Endometrial microvascular endothelial cells (primary cell): ENCODE data around the gene GIGYF2. TPM values are rescaled to one million over a fixed set of nuclear protein-coding genes. Genes with fewer than 3 reads are reported as not detected.

Experiments used
- in situ Hi-C: cut with HindIII; loops from 2 replicates; pipeline ENCODE4 v1.10.0; 2017; ENCODE audit warnings: low sequenced_read_pairs, low pct_unique_long_range_greater_than_20kb; ENCODE audit errors: inconsistent ontology term
- total RNA-seq: library from RNA; depleted of rRNA; stranded (reverse); fragments of >200 nt; gene quantifications from one replicate; pipeline ENCODE4 v1.2.3, GENCODE V29; 2015; ENCODE audit errors: inconsistent ontology term

GIGYF2 gene
- total RNA-seq, 1 donor from 2014 or later = 41.4 TPM

DNA sequence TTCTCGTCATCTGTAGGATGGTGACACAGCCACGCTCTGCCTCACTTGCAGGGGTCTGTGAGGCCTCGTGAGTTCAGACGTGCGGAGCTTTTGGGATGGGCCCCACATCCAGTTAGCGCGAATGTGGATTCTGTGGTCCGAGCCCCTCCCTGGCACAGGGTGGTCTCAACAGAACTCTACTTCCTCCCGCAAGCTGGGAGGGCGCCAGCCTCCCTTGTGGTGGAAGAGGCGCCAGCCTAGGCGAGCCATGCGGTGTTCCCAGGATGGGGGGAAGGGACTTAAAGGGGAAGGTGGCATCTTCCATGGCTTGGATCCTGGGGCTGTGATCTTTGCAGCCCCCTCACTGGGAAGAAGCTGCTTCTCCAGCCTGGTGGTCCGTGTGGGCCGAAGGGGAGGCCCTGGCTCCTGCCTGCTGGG, 174.3 kb downstream of the GIGYF2 start:
- in situ Hi-C loops = loop anchor here (25.0 kb wide), 2 partner anchors 141 to 366 kb away; partner anchors contain the start of gene NGEF

DNA sequence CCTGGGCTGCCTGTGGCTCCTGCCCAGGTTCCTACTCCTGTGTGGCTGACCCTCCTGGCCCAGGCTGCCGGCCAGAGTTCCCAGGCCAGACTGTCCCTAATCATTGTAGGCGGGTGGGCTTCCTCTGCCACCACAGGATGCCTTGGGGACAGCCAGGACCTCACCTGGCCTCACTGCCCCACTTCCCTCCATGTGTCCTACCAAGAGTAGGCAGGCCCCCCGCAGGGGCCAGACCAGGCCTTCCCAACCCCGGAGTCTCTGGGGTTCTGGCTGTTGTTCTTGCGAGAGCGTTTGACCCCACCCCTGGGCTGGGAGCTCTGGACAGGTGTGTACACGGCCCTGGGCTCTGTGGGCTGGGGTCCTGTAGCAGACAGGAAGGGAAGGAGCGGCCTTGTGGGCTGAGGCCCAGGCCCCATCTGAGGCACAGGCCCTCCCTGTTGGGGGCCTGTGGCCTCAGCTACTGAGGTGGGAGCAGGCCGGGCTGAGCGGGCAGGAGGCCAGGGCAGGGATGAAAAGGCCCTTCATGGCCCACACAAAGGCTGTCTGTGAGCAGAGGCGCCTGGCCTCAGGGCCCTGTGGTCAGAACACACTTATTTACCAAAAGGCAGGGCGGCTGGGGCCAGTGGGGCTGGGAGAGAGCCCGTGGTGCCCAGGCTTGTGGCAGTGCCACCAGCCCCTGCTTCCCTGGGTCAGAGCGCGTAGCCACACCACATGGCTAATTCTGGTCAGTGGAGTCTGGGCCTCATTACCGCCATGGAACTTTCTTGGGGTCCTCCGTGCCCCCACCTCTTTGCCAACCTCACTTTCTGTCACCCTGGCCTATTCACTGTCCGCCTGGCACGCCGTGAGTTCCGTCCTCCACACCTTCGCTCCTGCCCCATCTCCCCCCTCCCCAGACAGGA, 175.0 kb downstream of the GIGYF2 start:
- in situ Hi-C loops = loop anchor here (25.0 kb wide), 2 partner anchors 140 to 365 kb away; partner anchors contain the start of gene NGEF

DNA sequence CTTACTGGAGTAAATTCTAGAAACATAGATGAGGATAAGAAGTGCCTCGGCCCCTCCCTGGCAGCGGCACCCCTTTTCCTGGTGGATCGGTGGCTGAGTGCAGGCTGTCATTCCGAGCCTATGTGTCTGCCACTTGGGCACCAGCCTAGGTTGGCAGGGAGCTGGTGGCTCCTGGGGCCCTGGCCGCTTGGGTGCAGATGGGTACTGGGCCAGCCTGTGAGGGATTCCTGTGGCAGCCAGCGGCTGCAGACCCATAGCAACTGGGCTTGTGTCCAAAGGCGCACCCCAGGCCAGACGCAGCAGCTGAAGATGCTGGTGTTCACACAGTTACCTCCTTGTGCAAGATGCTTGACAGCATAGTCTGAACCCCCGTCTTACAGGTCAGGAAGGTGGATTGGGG, 175.7 kb downstream of the GIGYF2 start:
- in situ Hi-C loops = loop anchor here (25.0 kb wide), 2 partner anchors 139 to 364 kb away; partner anchors contain the start of gene NGEF

DNA sequence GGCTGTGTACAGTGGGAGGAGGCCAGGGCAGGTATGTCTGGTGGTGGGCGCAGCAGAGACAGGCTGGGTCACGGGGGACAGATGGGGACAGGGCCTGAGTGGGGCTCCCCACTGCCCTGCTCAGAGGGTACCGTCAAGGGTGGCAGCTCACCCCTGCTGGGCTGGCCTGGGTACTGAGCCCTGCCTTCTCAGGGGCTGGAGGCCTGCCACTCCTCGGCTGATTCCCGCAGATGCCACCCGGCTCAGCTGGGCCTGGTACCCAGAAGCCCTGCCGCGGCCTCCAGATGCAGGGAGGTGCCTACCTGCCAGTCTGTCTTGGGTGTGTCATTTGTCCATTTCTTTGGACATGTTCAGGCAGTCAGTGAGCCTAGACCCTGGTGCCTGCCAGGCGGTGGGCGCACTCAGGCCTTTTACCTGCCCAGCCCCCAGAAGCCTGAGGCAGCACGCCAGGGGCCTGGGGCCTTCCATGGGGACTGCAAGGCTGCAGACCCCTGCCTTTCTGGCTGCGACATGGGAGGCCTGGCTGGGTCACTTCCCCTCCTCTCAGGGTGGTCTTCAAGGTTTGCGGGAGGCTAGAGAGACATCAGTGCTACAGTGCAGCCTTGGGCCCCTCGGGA, 176.3 kb downstream of the GIGYF2 start:
- in situ Hi-C loops = loop anchor here (25.0 kb wide), 2 partner anchors 139 to 364 kb away; partner anchors contain the start of gene NGEF

DNA sequence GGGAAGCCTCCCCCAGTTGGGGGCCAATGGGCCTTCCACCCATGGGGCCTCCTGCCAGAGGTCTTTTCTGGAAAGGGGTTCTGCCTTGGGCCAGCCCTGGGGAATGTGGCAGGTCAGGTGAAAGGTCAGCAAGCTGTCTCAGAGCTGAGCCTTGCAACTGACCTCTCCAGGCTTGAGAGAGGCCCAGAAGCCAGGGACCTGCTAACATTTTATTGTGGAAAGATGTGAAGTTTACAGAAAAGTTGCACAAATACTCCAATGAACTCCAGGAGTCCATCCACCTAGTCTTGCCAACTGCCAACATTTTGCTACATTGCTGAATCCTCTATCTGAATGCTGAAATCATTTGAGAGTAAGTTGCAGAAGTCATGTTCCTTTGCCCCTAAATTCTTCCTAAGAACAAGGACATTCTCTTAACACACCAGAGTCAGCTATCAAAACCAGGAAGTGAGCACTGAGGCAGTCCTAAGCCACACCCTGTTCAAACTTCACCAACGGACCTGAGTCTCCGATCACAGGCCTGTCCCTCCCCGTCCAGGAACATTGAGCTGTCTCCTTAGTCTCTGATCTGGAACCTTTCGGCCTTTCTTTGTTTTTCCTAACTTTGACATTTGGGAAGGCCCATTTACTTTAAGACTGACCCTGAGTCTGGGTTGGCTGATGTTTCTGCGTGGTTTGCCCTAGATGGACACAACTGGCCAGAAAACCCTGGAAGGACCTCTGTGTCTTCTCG, 176.9 kb downstream of the GIGYF2 start:
- in situ Hi-C loops = loop anchor here (25.0 kb wide), 2 partner anchors 138 to 363 kb away; partner anchors contain the start of gene NGEF

DNA sequence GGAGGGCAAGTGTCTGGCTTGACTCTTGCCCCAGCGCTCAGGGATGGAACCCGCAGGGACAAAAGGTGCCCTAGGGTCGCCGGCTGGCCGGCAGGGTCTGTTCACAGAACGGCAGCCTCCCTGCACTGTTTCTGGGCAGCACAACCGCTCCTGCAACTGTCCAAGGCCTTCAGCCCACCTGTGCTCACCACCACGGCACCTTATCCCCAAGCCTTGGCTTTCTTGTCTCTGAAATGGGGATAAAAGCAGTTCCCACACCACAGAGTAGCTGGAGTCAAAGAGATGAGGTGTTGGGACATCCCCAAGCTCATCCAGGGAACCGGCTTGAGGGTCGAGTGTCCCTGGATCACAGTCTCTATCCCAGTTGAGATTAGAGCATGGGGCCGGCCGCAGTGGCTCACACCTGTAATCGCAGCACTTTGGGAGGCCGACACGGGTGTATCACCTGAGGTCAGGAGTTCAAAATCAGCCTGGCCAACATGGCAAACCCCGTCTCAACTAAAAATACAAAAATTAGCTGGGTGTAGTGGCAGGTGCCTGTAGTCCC, 177.6 kb downstream of the GIGYF2 start:
- in situ Hi-C loops = loop anchor here (25.0 kb wide), 2 partner anchors 138 to 363 kb away; partner anchors contain the start of gene NGEF

DNA sequence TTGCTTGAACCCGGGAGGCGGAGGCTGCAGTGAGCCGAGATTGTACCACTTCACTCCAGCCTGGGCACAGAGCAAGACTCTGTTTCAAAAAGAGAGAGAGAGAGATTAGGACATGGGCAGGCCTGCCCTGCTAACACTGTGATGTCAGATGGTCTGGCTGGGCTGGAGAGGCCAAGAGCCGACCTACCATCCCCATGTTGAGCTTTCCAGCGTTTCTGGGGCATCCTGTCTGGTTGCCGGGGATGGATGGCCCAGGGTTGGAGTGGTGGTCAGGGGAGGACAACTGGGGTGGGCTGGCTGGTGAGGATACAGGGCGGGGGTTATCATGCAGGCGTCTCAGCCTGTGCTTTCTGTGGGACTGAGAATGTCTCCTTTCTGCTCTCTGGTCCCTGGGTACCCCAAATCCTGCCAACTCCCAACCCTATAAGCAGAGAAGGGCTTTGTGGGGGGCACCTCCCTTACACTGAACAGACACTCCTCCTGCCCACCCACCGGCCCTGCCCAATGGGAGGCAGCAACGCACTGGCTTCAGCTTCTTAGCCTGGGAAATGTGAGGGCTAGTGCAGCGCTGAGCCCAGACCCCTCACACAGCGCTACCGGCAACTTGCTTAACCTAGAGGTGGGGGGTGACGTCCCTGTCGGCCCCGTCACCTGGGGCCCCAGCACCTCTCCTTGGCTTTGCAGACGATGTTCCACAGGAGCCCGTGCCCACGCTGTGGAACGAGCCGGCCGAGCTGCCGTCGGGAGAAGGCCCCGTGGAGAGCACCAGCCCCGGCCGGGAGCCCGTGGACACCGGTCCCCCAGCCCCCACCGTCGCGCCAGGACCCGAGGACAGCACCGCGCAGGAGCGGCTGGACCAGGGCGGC, 178.4 kb downstream of the GIGYF2 start:
- in situ Hi-C loops = no loop called here

DNA sequence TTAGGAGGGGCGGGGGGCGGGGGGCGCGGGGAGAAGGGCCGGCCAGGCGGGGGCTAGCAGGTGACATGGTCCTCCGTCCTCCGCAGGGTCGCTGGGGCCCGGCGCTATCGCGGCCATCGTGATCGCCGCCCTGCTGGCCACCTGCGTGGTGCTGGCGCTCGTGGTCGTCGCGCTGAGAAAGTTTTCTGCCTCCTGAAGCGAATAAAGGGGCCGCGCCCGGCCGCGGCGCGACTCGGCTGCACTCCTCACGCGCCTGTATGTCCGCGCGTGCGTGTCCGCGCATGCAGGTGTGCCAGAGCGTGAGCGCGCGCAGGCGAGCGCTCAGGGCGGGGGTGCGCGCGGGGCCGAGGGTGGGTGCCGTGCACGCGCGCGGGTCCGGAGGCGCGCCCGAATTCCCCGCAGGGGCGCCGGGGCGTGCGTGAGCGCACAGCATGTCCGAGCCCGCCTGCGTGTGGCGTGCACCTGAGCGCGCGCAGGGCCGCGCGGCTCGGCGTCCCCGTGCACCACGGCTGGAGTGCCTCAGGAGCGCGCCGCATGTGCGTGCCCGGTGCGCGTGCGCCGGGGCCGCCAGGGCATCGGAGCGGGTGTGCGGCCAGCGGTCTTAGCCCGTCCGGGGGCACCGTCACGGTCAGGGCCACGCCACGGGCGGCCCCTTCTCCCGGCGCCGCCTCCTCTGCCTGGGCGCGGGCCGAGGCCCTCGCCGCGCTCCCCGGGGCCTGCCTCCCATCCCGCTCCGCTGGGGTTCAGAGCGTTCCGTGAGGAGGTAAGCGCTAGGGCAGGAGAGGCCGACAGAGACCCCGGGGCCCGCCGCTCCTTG, 179.2 kb downstream of the GIGYF2 start:
- in situ Hi-C loops = no loop called here

DNA sequence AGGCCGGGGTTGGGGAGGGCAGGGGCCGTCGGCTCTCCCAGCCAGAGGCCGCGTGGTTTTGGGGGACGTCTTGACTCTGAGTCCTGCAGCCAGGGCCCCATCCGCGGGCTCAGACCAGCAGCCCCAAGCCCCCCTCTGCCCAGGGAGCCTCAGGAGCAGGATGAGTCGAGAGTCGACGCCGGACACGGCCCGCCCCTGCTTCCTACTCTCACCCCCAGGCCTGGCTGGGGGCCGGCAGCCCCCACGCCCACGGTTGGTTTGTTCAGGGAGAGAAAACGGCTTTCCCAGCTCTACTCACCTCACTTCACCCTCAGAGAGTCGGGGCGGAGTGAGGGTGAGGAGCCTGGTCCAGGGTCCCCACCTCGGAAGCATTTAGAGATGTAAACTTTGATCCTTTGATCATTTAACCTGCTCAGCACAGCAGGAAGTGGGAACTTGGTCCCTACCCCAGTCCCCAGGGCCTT, 179.9 kb downstream of the GIGYF2 start:
- in situ Hi-C loops = no loop called here

DNA sequence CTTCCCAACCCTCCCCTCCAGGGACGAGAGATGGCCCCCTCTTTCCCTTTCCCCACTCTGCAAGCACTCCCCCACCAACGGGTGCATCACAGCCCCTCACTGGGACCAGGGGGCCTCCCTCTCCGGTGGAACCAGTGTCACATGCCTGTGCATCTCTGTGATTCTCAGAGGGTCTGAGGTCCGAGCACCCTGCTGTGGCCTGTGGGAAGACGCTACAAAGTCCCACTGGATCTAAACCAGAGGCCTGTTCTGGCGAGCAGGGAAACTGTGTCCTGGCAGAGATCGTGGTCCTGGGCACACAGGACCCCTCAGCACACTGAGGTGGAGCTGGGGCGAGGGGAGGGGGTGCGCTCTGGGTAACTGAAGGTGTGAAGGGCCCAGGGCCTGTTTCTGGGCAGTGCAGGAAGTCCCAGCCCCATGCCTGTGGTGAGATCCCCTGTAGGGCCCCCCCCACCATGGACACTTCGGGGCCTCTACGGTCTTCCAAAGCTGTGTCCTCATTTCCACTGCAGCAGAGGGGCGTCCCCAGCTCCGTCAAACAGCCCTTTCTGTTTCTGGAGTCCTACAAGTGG, 180.9 kb downstream of the GIGYF2 start:
- in situ Hi-C loops = no loop called here

DNA sequence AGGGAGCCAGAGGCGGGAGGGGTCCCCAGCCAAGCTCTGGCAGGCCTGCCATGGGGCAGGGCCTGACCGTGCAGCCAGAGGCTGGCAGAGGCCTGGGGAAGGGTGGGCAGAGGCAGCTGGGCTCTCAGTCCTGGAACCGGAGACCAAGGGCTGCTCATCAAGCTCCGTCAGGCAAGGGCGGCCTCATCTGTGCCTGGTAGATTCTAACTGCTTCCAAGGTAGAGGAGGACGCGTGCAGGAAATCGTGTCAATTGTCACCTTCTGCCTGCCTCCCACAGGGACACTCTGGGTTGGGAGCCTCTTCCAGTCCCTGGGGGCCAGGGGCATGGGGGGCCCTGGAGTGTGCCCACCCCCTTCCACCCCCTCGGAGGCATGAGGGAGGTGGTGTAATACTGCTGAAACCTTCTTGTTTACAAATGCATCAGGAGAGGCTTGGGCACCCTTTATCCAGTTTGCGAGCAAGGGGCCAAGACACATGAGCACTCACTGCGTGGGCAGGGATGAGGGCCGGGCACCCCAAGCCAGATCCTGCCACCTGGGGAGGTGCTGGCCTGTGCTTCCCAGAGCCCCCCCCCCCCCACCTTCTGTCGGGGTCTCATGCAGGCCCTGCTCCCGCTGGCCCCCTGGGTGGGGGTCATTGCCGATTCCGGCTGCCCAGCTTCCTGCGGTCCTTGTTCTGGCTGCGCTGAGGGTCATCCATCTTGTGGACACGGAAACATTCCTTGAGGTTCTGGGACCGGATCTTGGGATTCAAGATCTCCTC, 181.9 kb downstream of the GIGYF2 start:
- in situ Hi-C loops = no loop called here

DNA sequence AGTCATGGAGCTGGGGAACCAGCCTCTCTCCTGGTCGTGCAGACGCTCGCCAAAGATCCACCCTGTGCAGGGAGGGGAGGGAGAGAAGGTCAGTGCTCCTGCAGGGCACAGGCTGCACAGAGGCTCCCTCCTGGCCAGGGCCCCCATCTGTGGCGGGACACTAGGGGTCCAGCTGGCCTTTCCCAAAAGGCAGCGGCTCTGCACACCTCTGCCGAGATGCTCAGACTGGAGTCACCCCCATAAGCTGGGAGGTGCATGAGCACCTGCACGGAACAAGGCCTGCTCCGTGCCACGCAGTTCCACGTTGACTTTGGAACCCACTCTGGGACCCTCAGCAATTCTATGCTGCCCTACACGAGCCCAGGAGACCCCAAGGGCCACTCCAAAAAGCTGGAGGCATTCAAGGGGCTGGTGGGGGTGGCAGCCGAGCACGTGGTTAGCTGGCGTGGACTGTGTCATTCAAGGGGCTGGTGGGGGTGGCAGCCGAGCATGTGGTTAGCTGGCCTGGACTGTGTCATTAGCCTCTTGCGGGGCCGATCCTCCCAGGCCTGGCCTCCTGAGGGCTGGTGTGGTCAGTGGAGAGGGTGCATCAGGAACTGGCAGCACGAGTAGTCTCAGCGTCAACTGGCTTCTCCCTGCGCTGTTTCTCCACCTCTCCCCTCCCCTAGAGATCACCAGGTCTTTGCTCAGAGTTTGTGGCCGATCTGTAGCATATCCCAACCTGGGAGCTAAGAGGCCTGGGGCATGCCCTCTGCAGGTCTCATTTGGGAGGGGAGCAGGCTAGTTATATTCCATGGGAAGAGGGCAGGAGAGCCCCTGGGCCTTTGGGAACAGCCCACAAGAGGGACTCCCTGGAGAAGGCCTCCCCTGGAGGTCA, 182.7 kb downstream of the GIGYF2 start:
- in situ Hi-C loops = no loop called here

DNA sequence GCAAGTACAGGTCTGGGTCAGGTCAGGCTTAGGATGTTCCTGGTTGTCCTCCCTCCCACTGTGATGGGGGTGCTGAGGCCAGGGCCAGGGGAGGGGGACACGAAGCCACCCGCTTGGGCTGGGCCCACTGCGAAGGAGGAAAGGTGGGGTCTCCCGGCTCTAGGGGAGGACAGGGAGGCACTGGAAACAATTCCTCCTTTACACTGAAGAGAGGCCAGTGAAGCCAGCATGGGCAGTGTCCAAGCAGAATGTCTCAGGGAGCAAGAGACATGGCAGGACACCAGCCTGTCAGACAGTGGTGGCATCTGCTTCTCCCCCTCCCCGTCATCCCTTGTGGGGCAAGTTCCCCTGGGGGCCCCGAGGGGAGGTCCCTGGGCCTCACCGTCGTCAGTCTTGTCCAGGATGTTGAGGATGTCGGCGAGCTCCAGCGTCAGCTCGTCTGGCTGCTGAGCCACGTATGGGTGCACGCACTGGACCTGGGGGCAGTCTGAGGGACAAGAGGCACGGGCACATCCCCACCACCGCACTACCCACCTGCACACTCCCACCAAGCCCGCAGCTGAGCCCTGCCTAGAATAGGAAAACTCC, 183.7 kb downstream of the GIGYF2 start:
- in situ Hi-C loops = no loop called here

DNA sequence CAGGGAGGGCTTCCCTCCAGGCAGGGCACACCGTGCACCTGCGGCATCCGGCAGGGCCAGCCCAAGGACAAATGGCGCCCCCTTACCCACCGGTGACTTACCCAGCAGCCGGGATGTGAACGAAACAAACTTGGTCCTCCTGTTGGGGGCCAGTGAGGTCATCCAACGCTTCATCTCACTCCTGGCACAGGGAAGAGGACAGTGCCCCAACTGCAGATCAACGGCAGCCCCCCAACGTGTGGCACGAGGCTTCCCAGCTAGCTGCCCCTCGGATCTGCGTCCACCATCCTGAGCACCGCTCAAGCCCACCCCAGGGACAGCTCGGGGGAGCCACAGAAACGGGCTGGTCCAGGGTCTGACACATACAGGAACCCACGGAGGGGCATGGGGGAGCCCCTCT, 185.0 kb downstream of the GIGYF2 start:
- in situ Hi-C loops = no loop called here
